GM12878 (cell line): ENCODE measurements around the gene CCDC24. TPM values are rescaled to one million over a fixed set of nuclear protein-coding genes. Genes with fewer than 3 reads are reported as not detected.

Experiments
- ATAC-seq: fragments of 200-7000 bp; cut with Tn5 transposase; 3 replicates; pipeline ENCODE4 v1.9.1; 2020; ENCODE audit warnings: mild to moderate bottlenecking, moderate library complexity
- BruUV-seq: library from RNA; stranded (reverse); fragments of 400-500 nt; replicated peaks from 2 replicates; lab custom pipeline; 2021; lab: Mats Ljungman, UMichigan
- CTCF ChIA-PET: fragments of 300-600 bp; sonication (Branson Sonifier 250); formaldehyde crosslinking; extraction: SDS; loops from one replicate; lab custom pipeline; 2021; ENCODE audit warnings: inconsistent platforms; lab: Yijun Ruan, JAX
- POLR2A ChIA-PET: fragments of 350-600 bp; formaldehyde crosslinking; extraction: SDS; loops from one replicate; lab custom pipeline; 2021; ENCODE audit warnings: inconsistent platforms; lab: Charles Lee
- RAD21 ChIA-PET: fragments of 300-600 bp; sonication (Branson Sonifier 250); formaldehyde crosslinking; loops from one replicate; lab custom pipeline; 2023; ENCODE audit warnings: antibody characterized with exemption; ENCODE audit not compliant: unreplicated experiment; lab: Charles Lee
- SMC1A ChIA-PET: fragments of 300-600 bp; sonication (Branson Sonifier 250); formaldehyde crosslinking; loops from one replicate; lab custom pipeline; 2023; ENCODE audit not compliant: unreplicated experiment, uncharacterized antibody; lab: Charles Lee
- DNase-seq: peaks from one replicate; pipeline ENCODE4 v3.0.0-alpha.2; 2011; ENCODE audit warnings: low read depth, low spot score
- FAIRE-seq: peaks from 3 replicates; lab custom pipeline; 2011; peaks lifted over from hg19 to GRCh38; lab: Jason Lieb, UNC
- H2AFZ ChIP-seq: 2 replicates; pipeline ENCODE4 v1.6.0; 2011; ENCODE audit warnings: low read depth, low read length, control low read depth; ENCODE audit not compliant: control insufficient read depth
- H3K27ac ChIP-seq: 2 replicates; pipeline ENCODE4 v1.5.1; 2011; ENCODE audit warnings: control low read depth; ENCODE audit not compliant: control insufficient read depth, insufficient read depth
- H3K27me3 ChIP-seq, 2 experiments: replicated peaks in 1 of 2; 2 replicates each; pipeline versions ENCODE4 v1.6.0 to v1.6.1; 2011; ENCODE audit warnings: low read length in 1 of 2; ENCODE audit not compliant: control insufficient read depth in 2 of 2, insufficient read depth in 2 of 2
- H3K36me3 ChIP-seq, 2 experiments: 2 replicates each; pipeline ENCODE4 v1.5.1; 2011; ENCODE audit warnings: low read length in 1 of 2; ENCODE audit not compliant: control insufficient read depth in 2 of 2, insufficient read depth in 2 of 2
- H3K4me1 ChIP-seq: 2 replicates; pipeline ENCODE4 v1.6.1; 2011; ENCODE audit warnings: mild to moderate bottlenecking, low read length, moderate library complexity, mixed read lengths; ENCODE audit not compliant: control insufficient read depth, insufficient read depth
- H3K4me2 ChIP-seq: 2 replicates; pipeline ENCODE4 v1.6.0; 2011; ENCODE audit warnings: control low read depth; ENCODE audit not compliant: control insufficient read depth, insufficient read depth
- H3K4me3 ChIP-seq: fragments of 200-600 bp; sonication (generic); 2 replicates; pipeline ENCODE4 v1.5.1; 2016
- H3K79me2 ChIP-seq: 2 replicates; pipeline ENCODE4 v1.6.0; 2011; ENCODE audit warnings: low read length; ENCODE audit not compliant: control insufficient read depth, insufficient read depth
- H3K9ac ChIP-seq: 2 replicates; pipeline ENCODE4 v1.8.0; 2011; ENCODE audit warnings: low read length, control low read depth, mixed read lengths; ENCODE audit not compliant: control insufficient read depth, insufficient read depth
- H3K9me3 ChIP-seq: replicated peaks from 3 replicates; pipeline ENCODE4 v1.5.1; 2011; ENCODE audit warnings: mild to moderate bottlenecking, low read length; ENCODE audit not compliant: control insufficient read depth, insufficient read depth
- H4K20me1 ChIP-seq: 2 replicates; pipeline ENCODE4 v1.6.0; 2011; ENCODE audit not compliant: control insufficient read depth, insufficient read depth
- BRCA1 ChIP-seq: IDR thresholded peaks from 2 replicates; pipeline ENCODE4 v1.6.1; 2011; ENCODE audit warnings: low read depth, low read length, improper control_type of control experiment
- CHD1 ChIP-seq: IDR thresholded peaks from 2 replicates; pipeline ENCODE4 v1.6.1; 2012; ENCODE audit warnings: low read depth, low read length, improper control_type of control experiment
- ESRRA ChIP-seq: IDR thresholded peaks from 2 replicates; pipeline ENCODE4 v1.6.1; 2012; ENCODE audit warnings: mild to moderate bottlenecking, low read length, improper control_type of control experiment
- IKZF1 ChIP-seq: fragments of 450-650 bp; conservative IDR thresholded peaks from 2 replicates; pipeline ENCODE4 v1.6.1; 2017; ENCODE audit warnings: antibody characterized with exemption, mild to moderate bottlenecking
- POLR2AphosphoS2 ChIP-seq: IDR thresholded peaks from 2 replicates; pipeline ENCODE4 v1.6.1; 2011; ENCODE audit warnings: low read depth, mild to moderate bottlenecking, low read length, improper control_type of control experiment, moderate library complexity
- RAD21 ChIP-seq: IDR thresholded peaks from 2 replicates; pipeline ENCODE4 v1.6.1; 2011; ENCODE audit warnings: mild to moderate bottlenecking, low read depth, low read length, moderate library complexity; ENCODE audit not compliant: insufficient read depth
- RBBP5 ChIP-seq: fragments of 200-600 bp; sonication (generic); conservative IDR thresholded peaks from 2 replicates; pipeline ENCODE4 v1.6.1; 2016
- RCOR1 ChIP-seq: conservative IDR thresholded peaks from 2 replicates; pipeline ENCODE4 v1.6.1; 2012; ENCODE audit warnings: low read depth, low read length, improper control_type of control experiment
- RFX5 ChIP-seq: IDR thresholded peaks from 2 replicates; pipeline ENCODE4 v1.6.1; 2011; ENCODE audit warnings: low read depth, low read length, improper control_type of control experiment
- RUNX3 ChIP-seq: IDR thresholded peaks from 2 replicates; pipeline ENCODE4 v1.6.1; 2012; ENCODE audit warnings: low read length, inconsistent platforms
- SRF ChIP-seq, 2 experiments: IDR thresholded peaks; 2 replicates each; pipeline ENCODE4 v1.6.1; 2011; ENCODE audit warnings: low read depth in 2 of 2, low read length in 2 of 2, mild to moderate bottlenecking in 1 of 2, moderate library complexity in 1 of 2
- TAF1 ChIP-seq: IDR thresholded peaks from 2 replicates; pipeline ENCODE4 v1.6.1; 2011; ENCODE audit warnings: mild to moderate bottlenecking, low read depth, low read length, borderline replicate concordance
- TCF3 ChIP-seq: IDR thresholded peaks from 2 replicates; pipeline ENCODE4 v1.6.1; 2012; ENCODE audit warnings: low read depth, mild to moderate bottlenecking, low read length, borderline replicate concordance; ENCODE audit not compliant: insufficient read depth
- WGBS: methylation state at CpG from one replicate; pipeline ENCODE4 v1.1.6; 2016; ENCODE audit warnings: low lambda C conversion rate; ENCODE audit not compliant: insufficient replicate concordance, insufficient coverage; ENCODE audit errors: missing lambda C conversion rate; 5-methylcytosine and 5-hydroxymethylcytosine counted together
- in situ Hi-C: fragments of 300-500 bp; cut with MboI; formaldehyde crosslinking; loops from 9 replicates; pipeline ENCODE4 v1.14.3; 2018; ENCODE audit warnings: mixed read lengths
- intact Hi-C: fragments of 100-400 bp; cut with micrococcal nuclease; formaldehyde crosslinking; loops from one replicate; pipeline ENCODE4 v1.14.2; 2022; ENCODE audit not compliant: unreplicated experiment
- polyA plus RNA-seq, 11 experiments: library from polyadenylated mRNA; depleted of rRNA in 4 of 11; unstranded in 6 of 11; stranded (reverse) in 5 of 11; fragments of >200 nt; fragmentation: Nextera tagmentation in 4 of 11; fragmentation: Illumina TruSeq in 1 of 11; extraction: Ambion mirVana in 4 of 11; extraction: Trizol in 1 of 11; gene quantifications; 1 replicate in 1 of 11; 2 replicates in 10 of 11; pipeline versions ENCODE4 v1.2.1 to v1.2.3, GENCODE V29; 2011 to 2016; ENCODE audit warnings: inconsistent platforms in 2 of 11, missing spikeins in 2 of 11, low read depth in 1 of 11
- total RNA-seq, 4 experiments: library from RNA; depleted of rRNA in 3 of 4; stranded (reverse); fragments of >200 nt in 3 of 4; fragmentation: Illumina TruSeq in 1 of 4; extraction: Trizol in 1 of 4; gene quantifications; 2 replicates each; pipeline versions ENCODE4 v1.2.1 to v1.2.3, GENCODE V29; 2013 to 2021
- TF ChIP-seq, protein P1 (sequence below): fragments of 150-350 bp; IDR thresholded peaks from 2 replicates; pipeline ENCODE4 v1.6.1; 2014; ENCODE audit warnings: mild to moderate bottlenecking, low read depth, low read length
- TF ChIP-seq, protein P2 (sequence below): IDR thresholded peaks from 2 replicates; pipeline ENCODE4 v1.6.1; 2012; ENCODE audit warnings: low read depth, low read length, improper control_type of control experiment

Gene CCDC24
- total and polyA plus RNA-seq, 10 of the 15 experiments (the other 5 are each of a cell fraction or from before 2014, with no cell fraction given), result 0.18 to 3.1 (median 1.6) TPM; not detected in 1

DNA sequence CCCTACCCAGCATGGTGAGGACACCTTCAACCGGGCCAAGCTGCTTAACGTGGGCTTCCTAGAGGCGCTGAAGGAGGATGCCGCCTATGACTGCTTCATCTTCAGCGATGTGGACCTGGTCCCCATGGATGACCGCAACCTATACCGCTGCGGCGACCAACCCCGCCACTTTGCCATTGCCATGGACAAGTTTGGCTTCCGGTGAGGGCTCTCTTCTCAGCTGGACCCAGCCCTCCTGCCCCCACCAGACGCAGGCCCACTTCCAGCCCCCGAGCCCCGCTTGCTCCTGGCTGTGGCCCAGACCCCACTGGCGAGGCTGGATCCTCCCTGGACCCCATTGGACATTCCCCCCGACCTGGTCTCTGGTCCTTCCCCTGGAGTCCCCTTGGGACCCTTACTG, 6.5 kb upstream of the CCDC24 start:
- H3K27me3 ChIP-seq, result no peaks in the 10 kb centered on the region
- intact Hi-C loops, result no loop called here
- peaks cover 9% of the 10 kb centered on the region for H3K79me2 ChIP-seq
- BruUV-seq, result no TSS peak
- ATAC-seq (no peak), FAIRE-seq (no peak), DNase-seq (no peak)
- WGBS, result 88% methylated on average over 16 of the region's 16 CpGs
- H3K4me3 ChIP-seq, result no peak overlapping the region
- in situ Hi-C loops, result no loop called here
- H3K27ac ChIP-seq, result no peak overlapping the region
- SMC1A ChIA-PET, result no interaction called here
- CTCF ChIA-PET, result no interaction called here
- H3K4me2 ChIP-seq, result no peak overlapping the region
- no peak for TF ChIP-seq RBBP5
- TF ChIP-seq TAF1, result no peak
- TF ChIP-seq RCOR1, result no peak
- TF ChIP-seq, protein P1, sequence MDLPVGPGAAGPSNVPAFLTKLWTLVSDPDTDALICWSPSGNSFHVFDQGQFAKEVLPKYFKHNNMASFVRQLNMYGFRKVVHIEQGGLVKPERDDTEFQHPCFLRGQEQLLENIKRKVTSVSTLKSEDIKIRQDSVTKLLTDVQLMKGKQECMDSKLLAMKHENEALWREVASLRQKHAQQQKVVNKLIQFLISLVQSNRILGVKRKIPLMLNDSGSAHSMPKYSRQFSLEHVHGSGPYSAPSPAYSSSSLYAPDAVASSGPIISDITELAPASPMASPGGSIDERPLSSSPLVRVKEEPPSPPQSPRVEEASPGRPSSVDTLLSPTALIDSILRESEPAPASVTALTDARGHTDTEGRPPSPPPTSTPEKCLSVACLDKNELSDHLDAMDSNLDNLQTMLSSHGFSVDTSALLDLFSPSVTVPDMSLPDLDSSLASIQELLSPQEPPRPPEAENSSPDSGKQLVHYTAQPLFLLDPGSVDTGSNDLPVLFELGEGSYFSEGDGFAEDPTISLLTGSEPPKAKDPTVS, result no peak
- no peak for TF ChIP-seq RFX5
- TF ChIP-seq BRCA1, result no peak
- no peaks in the 10 kb centered on the region for H3K9me3 ChIP-seq
- H4K20me1 ChIP-seq, result no peaks in the 10 kb centered on the region
- H3K36me3 ChIP-seq, result peaks cover 0 to 4% of the 10 kb centered on the region in 2 experiments; a peak in 3 of 4 replicates
- no peak overlapping the region for H2AFZ ChIP-seq
- POLR2A ChIA-PET, result no interaction called here
- peaks cover 8% of the 10 kb centered on the region for H3K4me1 ChIP-seq
- no peak overlapping the region for H3K9ac ChIP-seq
- RAD21 ChIA-PET, result no interaction called here

DNA sequence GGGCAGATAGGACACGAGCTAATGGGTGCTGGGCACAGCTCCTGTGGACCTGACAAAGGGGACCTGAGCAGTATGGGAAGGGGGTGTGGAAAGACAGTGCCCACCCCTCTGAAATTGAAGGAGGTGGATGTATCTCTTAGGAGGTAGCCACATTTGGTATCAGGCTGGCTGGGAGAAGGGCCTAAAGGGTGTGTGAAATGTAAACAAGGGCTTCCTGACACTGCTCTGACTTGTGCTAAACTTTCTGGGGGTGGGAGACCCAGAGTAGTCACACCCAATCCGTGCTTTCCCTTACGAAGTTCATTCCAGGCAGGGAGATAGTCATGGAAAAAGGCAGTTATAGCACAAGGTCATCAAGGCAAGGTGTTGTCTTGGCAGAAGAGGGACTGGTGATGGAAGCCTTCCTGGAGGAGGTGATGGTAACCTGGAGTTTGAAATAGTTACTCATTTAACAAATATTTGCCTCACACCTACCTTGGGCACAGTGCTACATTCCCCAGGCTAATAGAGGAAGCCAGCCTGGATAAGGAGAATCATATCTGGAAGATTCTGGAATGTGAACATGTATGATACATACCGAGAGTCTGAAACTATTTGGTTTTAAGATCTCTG, 5.3 kb upstream of the CCDC24 start:
- Histone ChIP-seq H4K20me1 (no peaks in the 10 kb centered on the region), H3K79me2 (no peaks in the 10 kb centered on the region; the same call in none of the 2 replicates), H3K4me3 (no peak overlapping the region), H3K9me3 (no peaks in the 10 kb centered on the region), H3K4me2 (no peak overlapping the region), H3K4me1 (peaks cover 5% of the 10 kb centered on the region), H2AFZ (no peak overlapping the region), H3K27me3 (no peaks in the 10 kb centered on the region), H3K9ac (no peak overlapping the region), H3K27ac (no peak overlapping the region), H3K36me3 (peaks cover 0 to 4% of the 10 kb centered on the region in 2 experiments; a peak in 3 of 4 replicates)
- ChIA-PET SMC1A (no interaction called here), POLR2A (no interaction called here), RAD21 (no interaction called here), CTCF (no interaction called here)
- ATAC-seq (no peak), FAIRE-seq (no peak), DNase-seq (no peak)
- in situ Hi-C loops (no loop called here), intact Hi-C loops (no loop called here)
- no TSS peak for BruUV-seq
- 95% methylated on average over 4 of the region's 4 CpGs for WGBS
- TF ChIP-seq ESRRA (no peak), SRF (IDR thresholded peaks at IDR 0.05; ENCODE audit: low read depth in 2 of 2, low read length in 2 of 2) (no peak), POLR2AphosphoS2 (no peak), RAD21 (no peak), TCF3 (no peak), IKZF1 (no peak), CHD1 (no peak), RUNX3 (no peak)
- TF ChIP-seq, protein P2, sequence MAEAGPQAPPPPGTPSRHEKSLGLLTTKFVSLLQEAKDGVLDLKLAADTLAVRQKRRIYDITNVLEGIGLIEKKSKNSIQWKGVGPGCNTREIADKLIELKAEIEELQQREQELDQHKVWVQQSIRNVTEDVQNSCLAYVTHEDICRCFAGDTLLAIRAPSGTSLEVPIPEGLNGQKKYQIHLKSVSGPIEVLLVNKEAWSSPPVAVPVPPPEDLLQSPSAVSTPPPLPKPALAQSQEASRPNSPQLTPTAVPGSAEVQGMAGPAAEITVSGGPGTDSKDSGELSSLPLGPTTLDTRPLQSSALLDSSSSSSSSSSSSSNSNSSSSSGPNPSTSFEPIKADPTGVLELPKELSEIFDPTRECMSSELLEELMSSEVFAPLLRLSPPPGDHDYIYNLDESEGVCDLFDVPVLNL, result no peak
